ENCODE data around the gene ACTRT3.

Gene ACTRT3

DNA sequence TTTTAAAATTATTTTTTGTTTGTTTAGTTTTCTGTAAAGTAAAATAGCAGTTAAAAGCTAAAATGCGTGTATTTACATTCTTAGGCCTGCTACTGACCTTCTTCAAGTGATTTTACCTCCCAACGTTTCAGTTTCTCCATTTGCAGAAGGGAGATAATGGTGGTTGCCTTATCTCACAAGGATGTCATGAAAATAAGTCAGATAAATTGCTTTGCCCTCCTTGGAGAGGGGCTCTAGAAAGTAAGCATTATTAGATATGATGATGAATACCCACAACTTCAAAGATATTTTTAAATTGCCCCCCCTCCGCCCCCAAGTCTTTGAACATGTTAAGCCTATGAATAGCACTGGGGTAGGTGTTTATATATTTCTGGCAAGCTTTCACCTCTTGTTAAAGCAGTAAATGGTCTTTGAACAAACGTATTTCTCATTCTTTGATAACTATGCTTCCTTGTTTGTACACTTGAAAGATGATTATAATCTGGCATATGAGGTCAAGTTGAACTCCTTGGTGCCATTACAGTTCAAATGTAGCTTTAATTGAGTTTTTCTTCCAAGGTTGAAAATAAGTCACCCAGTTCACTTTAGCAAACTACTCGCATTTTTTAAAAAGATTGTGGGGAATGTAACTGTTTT lies 10.9 kb downstream of the ACTRT3 start:
- TF ChIP-seq, protein P1, sequence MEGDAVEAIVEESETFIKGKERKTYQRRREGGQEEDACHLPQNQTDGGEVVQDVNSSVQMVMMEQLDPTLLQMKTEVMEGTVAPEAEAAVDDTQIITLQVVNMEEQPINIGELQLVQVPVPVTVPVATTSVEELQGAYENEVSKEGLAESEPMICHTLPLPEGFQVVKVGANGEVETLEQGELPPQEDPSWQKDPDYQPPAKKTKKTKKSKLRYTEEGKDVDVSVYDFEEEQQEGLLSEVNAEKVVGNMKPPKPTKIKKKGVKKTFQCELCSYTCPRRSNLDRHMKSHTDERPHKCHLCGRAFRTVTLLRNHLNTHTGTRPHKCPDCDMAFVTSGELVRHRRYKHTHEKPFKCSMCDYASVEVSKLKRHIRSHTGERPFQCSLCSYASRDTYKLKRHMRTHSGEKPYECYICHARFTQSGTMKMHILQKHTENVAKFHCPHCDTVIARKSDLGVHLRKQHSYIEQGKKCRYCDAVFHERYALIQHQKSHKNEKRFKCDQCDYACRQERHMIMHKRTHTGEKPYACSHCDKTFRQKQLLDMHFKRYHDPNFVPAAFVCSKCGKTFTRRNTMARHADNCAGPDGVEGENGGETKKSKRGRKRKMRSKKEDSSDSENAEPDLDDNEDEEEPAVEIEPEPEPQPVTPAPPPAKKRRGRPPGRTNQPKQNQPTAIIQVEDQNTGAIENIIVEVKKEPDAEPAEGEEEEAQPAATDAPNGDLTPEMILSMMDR (IDR thresholded peaks at IDR 0.05; ENCODE audit: extremely low read depth, missing control alignments) = no peak
- DNase-seq (ENCODE audit: low spot score) = no peak

- TF ChIP-seq, protein P1 (IDR thresholded peaks at IDR 0.05; ENCODE audit: extremely low read depth, missing control alignments) = no peak
- no peak for DNase-seq (ENCODE audit: low spot score)
Observed at GRCh38 chr3:169755488-169755887, 13.9 kb downstream of the ACTRT3 start.

- DNase-seq (ENCODE audit: low spot score) = no peak
- TF ChIP-seq, protein P1 (IDR thresholded peaks at IDR 0.05; ENCODE audit: extremely low read depth, missing control alignments) = no peak
Observed at GRCh38 chr3:169754711-169755110, 14.7 kb downstream of the ACTRT3 start.

GRCh38 chr3:169751875-169752274 lies 17.5 kb downstream of the ACTRT3 start:
- no peak for DNase-seq (ENCODE audit: low spot score)
- TF ChIP-seq, protein P1 (IDR thresholded peaks at IDR 0.05; ENCODE audit: extremely low read depth, missing control alignments) = no peak

DNA sequence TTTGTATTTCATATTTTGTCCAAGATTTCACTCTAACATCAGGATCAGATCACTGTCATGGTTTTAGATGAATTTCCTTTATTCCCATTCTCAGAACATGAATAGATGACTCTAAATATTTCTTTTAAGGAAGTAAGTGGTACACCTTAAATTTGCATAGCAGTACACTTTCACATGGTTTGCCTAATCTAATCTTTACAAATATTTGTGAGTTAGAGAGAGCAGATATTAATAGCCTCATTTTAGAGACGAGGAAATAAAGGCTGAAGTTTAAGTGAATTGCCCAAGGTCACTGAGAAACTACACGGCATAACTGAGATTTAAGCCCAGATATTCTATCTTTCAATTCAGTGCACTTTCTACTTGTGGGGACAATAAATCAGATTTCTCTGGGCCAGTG lies 18.7 kb downstream of the ACTRT3 start:
- TF ChIP-seq, protein P1 (IDR thresholded peaks at IDR 0.05; ENCODE audit: extremely low read depth, missing control alignments) = no peak
- DNase-seq (ENCODE audit: low spot score) = no peak

GRCh38 chr3:169748670-169749069 lies 20.7 kb downstream of the ACTRT3 start:
- DNase-seq (ENCODE audit: low spot score) = no peak
- TF ChIP-seq, protein P1 (IDR thresholded peaks at IDR 0.05; ENCODE audit: extremely low read depth, missing control alignments) = no peak

GRCh38 chr3:169746924-169747323 lies 22.4 kb downstream of the ACTRT3 start:
- TF ChIP-seq, protein P1 (IDR thresholded peaks at IDR 0.05; ENCODE audit: extremely low read depth, missing control alignments) = no peak
- no peak for DNase-seq (ENCODE audit: low spot score)

All from GM20000 (cell line).